ENCODE measurements around the gene CNTD1.
"Not testable (repeated sequence)": the region's sequence is repeated elsewhere in the genome, so short reads cannot be mapped to it uniquely, and the experiment has no call there.

The CNTD1 gene

GRCh38 chr17:42798383-42799380 lies at the start of gene CNTD1, which contains the start of gene COA3:
Gene CNTD1 (plus strand): TSS chr17:42798861. CDS start chr17:42799068, 207 bp downstream.
Gene COA3 (minus strand): TSS chr17:42798704. CDS start chr17:42798681, 23 bp downstream.
- DNase-seq, result peak; percentile 88

- no peak for DNase-seq
Observed at GRCh38 chr17:42748908-42749798, 49.5 kb upstream of the CNTD1 start.

- peak; percentile 28 for DNase-seq
Observed at GRCh38 chr17:42750739-42751344, 47.8 kb upstream of the CNTD1 start.

- peak; percentile 36 for DNase-seq
Observed at GRCh38 chr17:42751628-42752027, 47.0 kb upstream of the CNTD1 start.

- no peak for DNase-seq
Observed at GRCh38 chr17:42754782-42755181, 43.9 kb upstream of the CNTD1 start.

- no peak for DNase-seq
Observed at GRCh38 chr17:42759982-42760651, 38.5 kb upstream of the CNTD1 start.

GRCh38 chr17:42760652-42761581 lies 37.7 kb upstream of the CNTD1 start, which contains the start of gene RAMP2:
Gene RAMP2 (plus strand): TSS chr17:42761227. CDS start chr17:42761262, 35 bp downstream.
- no peak for DNase-seq

GRCh38 chr17:42761638-42762037 lies 37.0 kb upstream of the CNTD1 start:
- no peak for DNase-seq

- no peak for DNase-seq
Observed at GRCh38 chr17:42766124-42766523, 32.5 kb upstream of the CNTD1 start.

GRCh38 chr17:42767512-42767911 lies 31.1 kb upstream of the CNTD1 start:
- DNase-seq, result no peak

- DNase-seq, result not testable (repeated sequence)
Observed at GRCh38 chr17:42768006-42768405, 30.7 kb upstream of the CNTD1 start.

- not testable (repeated sequence) for DNase-seq
Observed at GRCh38 chr17:42769964-42770363, 28.7 kb upstream of the CNTD1 start.

GRCh38 chr17:42772945-42773289 lies 25.7 kb upstream of the CNTD1 start:
- DNase-seq, result no peak

- peak; percentile 88 for DNase-seq
Observed at GRCh38 chr17:42773290-42774035, 25.2 kb upstream of the CNTD1 start, which contains the start of gene VPS25. Gene VPS25 (plus strand): TSS chr17:42773449. CDS start chr17:42773476, 27 bp downstream.

GRCh38 chr17:42774066-42774745 lies 24.5 kb upstream of the CNTD1 start:
- DNase-seq, result no peak

GRCh38 chr17:42775534-42776098 lies 23.0 kb upstream of the CNTD1 start:
- peak; percentile 16 for DNase-seq

- DNase-seq, result no peak
Observed at GRCh38 chr17:42778570-42778969, 20.1 kb upstream of the CNTD1 start.

- DNase-seq, result no peak
Observed at GRCh38 chr17:42779304-42779935, 19.2 kb upstream of the CNTD1 start.

Data from hematopoietic multipotent progenitor cell treated with erythropoietin and hydrocortisone succinate and interleukin-3 and kit ligand, for 8 days (in vitro differentiated cells).